Psoas muscle (tissue), 8 donors: Measurements from ENCODE around the gene DMXL1. TPM values are rescaled to one million over a fixed set of nuclear protein-coding genes. Genes with fewer than 3 reads are reported as not detected.

Experiments
- ATAC-seq, 4 donors: fragments of 200-7000 bp; cut with Tn5 transposase; one replicate each; pipeline ENCODE4 v1.9.1; 2020; ENCODE audit warnings: moderate library complexity in 3 of 4, mild to moderate bottlenecking in 2 of 4
- DNase-seq, 2 donors: peaks; one replicate each; pipeline ENCODE4 v3.0.0-alpha.2; 2020
- H3K27ac ChIP-seq: fragments of 200-600 bp; one replicate; pipeline ENCODE4 v1.8.0; 2022
- H3K27me3 ChIP-seq, 3 donors: fragments of 200-600 bp in 1 of 3; one replicate each; pipeline versions ENCODE4 v1.6.1 to v1.8.0; 2013 to 2022; ENCODE audit warnings: low read length in 2 of 3, mild to moderate bottlenecking in 2 of 3, moderate library complexity in 1 of 3; ENCODE audit not compliant: insufficient read depth in 3 of 3
- H3K36me3 ChIP-seq, 2 donors: fragments of 200-600 bp in 1 of 2; one replicate each; pipeline versions ENCODE4 v1.6.1 to v1.8.0; 2013 to 2022; ENCODE audit warnings: low read depth in 1 of 2, mild to moderate bottlenecking in 1 of 2, moderate library complexity in 1 of 2; ENCODE audit not compliant: insufficient read depth in 1 of 2
- H3K4me1 ChIP-seq: fragments of 200-600 bp; one replicate; pipeline ENCODE4 v1.8.0; 2022
- H3K4me3 ChIP-seq: fragments of 200-600 bp; one replicate; pipeline ENCODE4 v1.8.0; 2022; ENCODE audit warnings: mild to moderate bottlenecking
- H3K9me3 ChIP-seq: fragments of 200-600 bp; one replicate; pipeline ENCODE4 v1.8.0; 2022
- CTCF ChIP-seq: fragments of 200-600 bp; IDR thresholded peaks from one replicate; pipeline ENCODE4 v1.8.0; 2022; ENCODE audit warnings: antibody characterized with exemption
- WGBS, 3 donors: extraction: QIAGEN DNeasy Blood & Tissue Kit; methylation state at CpG; one replicate each; pipeline versions ENCODE4 v1.1.6 to v1.1.7; 2013; 5-methylcytosine and 5-hydroxymethylcytosine counted together
- intact Hi-C, 2 donors: fragments of 100-400 bp; cut with DNase I; formaldehyde crosslinking; loops; one replicate each; pipeline versions ENCODE4 v1.11.0 to v1.14.2; 2022
- long read RNA-seq, 2 donors: library from polyadenylated mRNA; unstranded; transcript quantifications; one replicate each; pipeline ENCODE4 v2.0.0, GENCODE V29; 2021
- polyA plus RNA-seq, 3 donors: library from polyadenylated mRNA; stranded (reverse); fragments of 200-250 nt; gene quantifications; one replicate each; pipeline ENCODE4 v1.2.3, GENCODE V29; 2013
- total RNA-seq, 4 donors: library from RNA; stranded (reverse); fragmentation: NEBNext Ultra II Directional in 2 of 4; extraction: Animal tissue kit (Norgen Biotek cat#: 25700) in 2 of 4; gene quantifications; one replicate each; pipeline versions ENCODE4 v1.2.1 to v1.2.4, GENCODE V29; 2021 to 2023
- donor health status: healthy with polysubstance abuse.
- donor health status: DM: no; HTN: no; CAD: no; lungs with moderate emphysema.
- donor health status: Bipolar disorder and iron deficiency.
- donor health status: healthy.
- donor health status: DM: yes; HTN: yes; CAD: no.
- donor health status: DM: no; HTN: no; CAD: no.
- donor health status: DM: no; HTN: no; CAD: no.
- donor health status: DM: yes; HTN: yes; CAD: no.

The DMXL1 gene
- total RNA-seq (10 to 100 TPM; 15.7 to 21.7 (median 18.3) TPM), polyA plus RNA-seq (1 to 10 TPM; 5.1 to 8.6 (median 6.0) TPM)
- long read RNA-seq, donor 1, partial matches to known transcripts, result 1 of 3 reads
- long read RNA-seq, donor 1, other reads (novel, unspliced or antisense), result 2 of 3 reads
- long read RNA-seq, donor 2, partial matches to known transcripts, result 11 of 16 reads
- long read RNA-seq, donor 2, other reads (novel, unspliced or antisense), result 5 of 16 reads

DNA sequence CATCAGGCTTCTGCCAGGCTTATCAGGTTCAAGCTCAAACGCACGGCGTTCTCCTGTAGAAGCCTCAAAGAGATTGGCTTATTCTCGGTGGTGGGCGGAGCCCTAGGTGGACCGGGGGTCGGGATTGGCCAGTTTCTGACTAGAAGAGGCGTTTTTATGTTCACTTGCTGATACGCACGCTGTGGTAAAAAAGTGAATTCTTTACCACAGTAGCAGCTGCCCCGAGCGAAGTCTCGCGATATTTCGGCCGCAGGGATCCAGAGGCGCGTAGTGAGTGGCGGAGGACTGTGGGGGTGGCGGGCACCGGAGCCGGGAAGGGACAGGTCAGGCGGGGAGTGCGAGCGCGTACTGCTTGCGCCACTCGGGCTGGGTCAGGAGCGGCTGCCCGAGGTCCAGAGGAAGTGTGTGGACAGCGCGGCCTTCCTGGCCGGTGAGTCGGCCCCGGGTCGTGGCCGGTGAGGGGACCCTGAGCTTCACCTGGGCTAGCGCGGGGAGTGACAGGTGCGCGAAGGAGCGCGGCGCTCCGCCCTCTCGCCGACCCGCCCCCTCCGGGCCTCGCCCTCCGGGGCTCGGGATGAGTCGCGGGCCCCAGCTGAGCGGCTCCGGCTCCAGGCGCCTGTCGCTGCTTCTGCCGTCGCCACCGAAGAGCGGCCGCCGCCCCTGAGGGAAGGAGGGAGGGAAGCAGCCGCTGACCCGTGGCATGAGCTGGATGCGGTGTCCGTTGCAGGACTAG is at the start of gene DMXL1:
DMXL1 (plus strand) TSS at position 260 of the 733 bp plus-strand sequence. CDS start 483 bp downstream, outside the sequence.
- Histone ChIP-seq H3K27me3 (no peaks in the 10 kb centered on the region), H3K27ac (peak within 1 kb of the TSS; percentile 98), H3K9me3 (no peaks in the 10 kb centered on the region), H3K4me3 (peak within 1 kb of the TSS; percentile 87), H3K36me3 (no peaks in the 10 kb centered on the region), H3K4me1 (peaks cover 30% of the 10 kb centered on the region)
- no peak for TF ChIP-seq CTCF
- WGBS, 3 donors, result 0 to 1% (median 0%) methylated on average over 43 to 68 of the region's 68 CpGs
- ATAC-seq (peak; percentile 94 to 96 (median 96)), DNase-seq (peak; percentile 99 to 100)
- intact Hi-C loops, result loop anchor here in 1 of 2 donors (5.0 kb wide), 2 partner anchors 84 to 196 kb away; partner anchors contain the start of gene DTWD2

GRCh38 chr5:119021149-119021732 is 49.6 kb upstream of the DMXL1 start:
- DNase-seq (no peak), ATAC-seq (no peak)
- H3K27ac ChIP-seq, result no peak overlapping the region
- H3K27me3 ChIP-seq, result no peaks in the 10 kb centered on the region
- no peaks in the 10 kb centered on the region for H3K36me3 ChIP-seq
- intact Hi-C loops, result no loop called here
- WGBS, 3 donors, result 88 to 92% (median 91%) methylated on average over 3 of the region's 3 CpGs
- H3K9me3 ChIP-seq, result peaks cover 8% of the 10 kb centered on the region
- TF ChIP-seq CTCF, result no peak
- H3K4me1 ChIP-seq, result no peaks in the 10 kb centered on the region
- no peak overlapping the region for H3K4me3 ChIP-seq

GRCh38 chr5:119022017-119022745 is 48.7 kb upstream of the DMXL1 start:
- Histone ChIP-seq H3K9me3 (peaks cover 8% of the 10 kb centered on the region), H3K27ac (no peak overlapping the region), H3K4me3 (no peak overlapping the region), H3K4me1 (no peaks in the 10 kb centered on the region), H3K36me3 (no peaks in the 10 kb centered on the region), H3K27me3 (no peaks in the 10 kb centered on the region)
- intact Hi-C loops, result no loop called here
- 49 to 52% (median 49%) methylated on average over 5 of the region's 5 CpGs for WGBS, 3 donors
- peak; percentile 18 for TF ChIP-seq CTCF
- no peak for ATAC-seq
- no peak for DNase-seq

DNA sequence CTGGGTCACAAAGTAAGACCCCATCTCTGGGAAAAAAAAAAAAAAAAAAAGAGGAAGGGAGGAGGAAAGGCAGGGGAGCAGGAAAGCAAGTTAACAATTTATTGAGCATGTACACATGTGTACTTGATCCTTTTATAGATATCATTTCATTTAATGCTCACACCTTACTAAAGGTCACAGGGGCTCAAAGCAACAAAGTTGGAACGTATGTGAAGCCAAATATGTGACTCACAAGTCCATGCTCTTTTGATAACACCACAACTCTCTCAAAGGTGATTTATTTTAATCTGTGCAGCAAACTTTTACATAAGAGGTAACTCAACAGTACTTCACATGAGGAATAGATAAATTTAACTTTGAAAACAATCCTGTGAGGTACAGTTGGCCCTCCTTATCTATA is 48.1 kb upstream of the DMXL1 start:
- Histone ChIP-seq H3K27ac (no peak overlapping the region), H3K27me3 (no peaks in the 10 kb centered on the region), H3K4me3 (no peak overlapping the region), H3K4me1 (no peaks in the 10 kb centered on the region), H3K36me3 (no peaks in the 10 kb centered on the region), H3K9me3 (peaks cover 8% of the 10 kb centered on the region)
- intact Hi-C loops, result no loop called here
- 26 to 36% (median 30%) methylated on average over 1 of the region's 1 CpG for WGBS, 3 donors
- no peak for TF ChIP-seq CTCF
- ATAC-seq (no peak), DNase-seq (no peak)
